Measurements from ENCODE around the gene MYO5B. TPM values are rescaled to one million over a fixed set of nuclear protein-coding genes. Genes with fewer than 3 reads are reported as not detected.

Gene MYO5B
- total RNA-seq, 1 donor from 2014 or later = 0.21 TPM

DNA sequence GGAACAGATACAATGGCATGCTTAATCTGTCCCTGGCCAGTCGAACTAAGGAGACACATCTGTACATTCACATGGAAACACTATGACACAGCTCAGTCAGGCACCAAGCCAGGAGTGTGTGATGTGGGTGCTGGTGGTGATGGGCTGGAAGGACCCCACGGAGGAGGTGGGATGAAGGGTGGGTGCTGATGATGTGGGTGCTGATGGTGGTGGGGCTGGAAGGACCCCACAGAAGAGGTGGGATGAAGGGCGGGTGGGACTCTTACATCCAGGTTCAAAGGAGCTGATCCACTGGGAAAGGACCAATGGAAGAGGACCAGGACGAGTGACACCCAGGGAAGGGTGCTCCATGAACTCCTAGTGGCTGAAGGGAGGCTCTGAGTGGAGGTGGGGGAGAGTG, 346.8 kb downstream of the MYO5B start:
- TF ChIP-seq, protein P1, sequence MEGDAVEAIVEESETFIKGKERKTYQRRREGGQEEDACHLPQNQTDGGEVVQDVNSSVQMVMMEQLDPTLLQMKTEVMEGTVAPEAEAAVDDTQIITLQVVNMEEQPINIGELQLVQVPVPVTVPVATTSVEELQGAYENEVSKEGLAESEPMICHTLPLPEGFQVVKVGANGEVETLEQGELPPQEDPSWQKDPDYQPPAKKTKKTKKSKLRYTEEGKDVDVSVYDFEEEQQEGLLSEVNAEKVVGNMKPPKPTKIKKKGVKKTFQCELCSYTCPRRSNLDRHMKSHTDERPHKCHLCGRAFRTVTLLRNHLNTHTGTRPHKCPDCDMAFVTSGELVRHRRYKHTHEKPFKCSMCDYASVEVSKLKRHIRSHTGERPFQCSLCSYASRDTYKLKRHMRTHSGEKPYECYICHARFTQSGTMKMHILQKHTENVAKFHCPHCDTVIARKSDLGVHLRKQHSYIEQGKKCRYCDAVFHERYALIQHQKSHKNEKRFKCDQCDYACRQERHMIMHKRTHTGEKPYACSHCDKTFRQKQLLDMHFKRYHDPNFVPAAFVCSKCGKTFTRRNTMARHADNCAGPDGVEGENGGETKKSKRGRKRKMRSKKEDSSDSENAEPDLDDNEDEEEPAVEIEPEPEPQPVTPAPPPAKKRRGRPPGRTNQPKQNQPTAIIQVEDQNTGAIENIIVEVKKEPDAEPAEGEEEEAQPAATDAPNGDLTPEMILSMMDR (IDR thresholded peaks at IDR 0.05) = no peak
- DNase-seq (ENCODE audit: low spot score in 2 of 2) = no peak
- Histone ChIP-seq H3K27me3 (no peaks in the 10 kb centered on the region), H3K4me1 (no peaks in the 10 kb centered on the region), H3K4me3 (no peak overlapping the region), H3K27ac (no peak overlapping the region), H3K9me3 (no peaks in the 10 kb centered on the region), H3K36me3 (no peaks in the 10 kb centered on the region)
- intact Hi-C loops (cut with DNase I) = no loop called here

DNA sequence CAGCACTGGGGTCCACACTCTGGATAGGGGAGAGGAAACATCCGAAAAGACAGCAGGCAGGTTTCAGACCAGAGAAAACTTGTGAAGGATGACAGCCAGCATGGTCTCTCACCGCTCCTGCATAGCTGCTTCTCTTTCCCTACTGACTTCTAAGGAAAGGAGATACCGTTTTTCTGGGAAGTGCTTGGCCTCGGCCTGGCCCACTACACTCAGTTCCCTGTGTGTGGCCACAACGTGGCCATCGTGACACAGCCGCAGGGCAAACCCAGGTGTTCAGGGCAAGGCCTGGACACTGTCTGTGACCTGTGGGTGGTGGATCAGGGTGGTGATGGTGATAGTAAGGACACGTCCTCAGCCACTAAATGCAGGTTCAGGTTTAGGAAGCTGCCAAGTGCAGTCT, 347.4 kb downstream of the MYO5B start:
- Histone ChIP-seq H3K9me3 (no peaks in the 10 kb centered on the region), H3K27me3 (no peaks in the 10 kb centered on the region), H3K36me3 (no peaks in the 10 kb centered on the region), H3K27ac (no peak overlapping the region), H3K4me3 (no peak overlapping the region), H3K4me1 (no peaks in the 10 kb centered on the region)
- no peak for DNase-seq (ENCODE audit: low spot score in 2 of 2)
- intact Hi-C loops (cut with DNase I) = no loop called here
- TF ChIP-seq, protein P1 (IDR thresholded peaks at IDR 0.05) = no peak

DNA sequence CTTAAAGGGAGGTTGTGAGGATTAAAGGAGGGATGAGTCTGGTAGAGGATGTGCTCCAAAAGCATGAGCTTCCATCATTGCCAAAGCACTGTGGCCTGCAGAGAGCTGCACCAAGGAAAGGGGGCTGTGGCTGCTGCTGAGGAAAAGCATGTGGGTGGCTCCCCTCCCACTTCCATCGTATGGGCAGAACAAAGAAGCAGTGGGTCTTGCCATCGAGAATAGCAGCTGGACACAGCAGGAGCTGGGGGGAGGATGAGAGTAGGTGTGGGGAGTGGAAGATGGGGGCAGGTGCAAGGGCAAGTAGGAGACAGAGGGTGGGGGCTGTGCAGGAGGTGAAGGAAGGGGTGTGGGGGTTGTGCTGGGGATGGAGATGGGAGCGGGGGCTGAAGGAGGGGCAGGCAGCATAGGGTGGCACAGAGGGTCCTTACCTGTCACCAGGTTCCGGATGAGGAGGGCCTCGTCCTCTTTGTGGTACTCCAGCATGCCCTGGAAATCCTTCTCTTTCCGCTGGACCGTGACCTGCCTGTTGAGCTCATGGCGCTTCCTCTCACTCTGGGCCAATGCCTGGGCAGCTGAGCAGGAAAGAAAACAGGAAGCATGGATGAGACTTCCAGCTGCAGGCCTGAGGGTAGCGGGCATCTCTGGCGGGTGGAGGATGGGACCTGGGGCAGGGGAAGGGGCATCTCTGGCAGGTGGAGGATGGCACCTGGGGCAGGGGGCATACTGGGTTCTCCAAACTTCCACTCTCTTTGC, 348.1 kb downstream of the MYO5B start:
- intact Hi-C loops (cut with DNase I) = no loop called here
- Histone ChIP-seq H3K36me3 (no peaks in the 10 kb centered on the region), H3K27me3 (no peaks in the 10 kb centered on the region), H3K27ac (no peak overlapping the region), H3K9me3 (no peaks in the 10 kb centered on the region), H3K4me3 (no peak overlapping the region), H3K4me1 (no peaks in the 10 kb centered on the region)
- TF ChIP-seq, protein P1 (IDR thresholded peaks at IDR 0.05) = no peak
- no peak for DNase-seq (ENCODE audit: low spot score in 2 of 2)

DNA sequence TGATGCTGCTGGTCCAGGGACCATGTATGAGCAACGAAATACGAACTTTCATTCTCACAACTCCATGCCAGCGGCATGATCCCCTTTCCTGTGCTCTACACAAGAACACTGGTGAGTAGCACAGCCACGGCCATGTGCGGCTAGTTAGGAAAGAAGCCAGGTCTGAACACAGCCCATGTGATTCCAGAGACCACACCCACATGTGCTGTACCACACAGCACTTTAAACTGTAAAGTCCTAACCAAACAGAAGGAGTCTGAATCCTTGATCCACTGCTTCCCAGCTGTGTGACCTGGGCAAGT, 348.6 kb downstream of the MYO5B start:
- Histone ChIP-seq H3K4me3 (no peak overlapping the region), H3K9me3 (no peaks in the 10 kb centered on the region), H3K4me1 (no peaks in the 10 kb centered on the region), H3K27ac (no peak overlapping the region), H3K36me3 (no peaks in the 10 kb centered on the region), H3K27me3 (no peaks in the 10 kb centered on the region)
- DNase-seq (ENCODE audit: low spot score in 2 of 2) = no peak
- intact Hi-C loops (cut with DNase I) = no loop called here
- TF ChIP-seq, protein P1 (IDR thresholded peaks at IDR 0.05) = no peak

DNA sequence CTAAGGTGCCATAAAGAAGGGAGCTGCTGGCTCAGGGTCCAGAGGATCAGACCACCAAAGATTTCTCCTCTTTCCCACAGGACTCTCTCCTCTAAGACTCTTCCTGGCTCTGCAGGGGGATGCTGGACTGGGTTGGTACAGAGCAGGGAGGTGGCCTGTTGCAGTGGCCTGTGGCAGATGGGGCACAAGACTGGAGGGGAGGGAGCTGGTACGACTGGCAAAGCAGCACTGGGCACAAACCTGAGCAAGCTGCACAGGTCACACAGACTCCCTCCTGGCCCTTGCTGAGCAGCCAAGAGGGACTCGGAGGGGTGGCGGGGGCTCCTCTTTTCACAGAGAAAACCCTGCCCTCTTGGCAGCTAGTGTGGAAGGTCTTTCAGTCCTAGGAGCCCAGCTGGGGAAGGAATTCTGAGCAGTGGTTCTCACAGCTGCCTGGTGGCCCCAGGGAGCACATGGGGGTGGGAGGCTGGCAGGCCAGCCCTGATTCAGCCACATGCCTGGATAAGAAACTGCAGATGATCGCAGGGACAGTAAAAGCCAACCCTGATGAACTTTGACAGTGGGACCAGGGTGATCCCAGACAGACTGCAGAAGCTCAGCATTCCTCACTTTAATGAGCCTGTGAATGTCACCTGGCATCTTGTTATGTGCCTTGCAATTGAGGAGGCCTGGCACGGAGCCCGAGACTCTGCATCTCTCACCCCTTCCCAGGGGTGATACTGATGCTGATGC, 349.2 kb downstream of the MYO5B start:
- intact Hi-C loops (cut with DNase I) = no loop called here
- TF ChIP-seq, protein P1 (IDR thresholded peaks at IDR 0.05) = no peak
- Histone ChIP-seq H3K9me3 (no peaks in the 10 kb centered on the region), H3K36me3 (no peaks in the 10 kb centered on the region), H3K4me3 (no peak overlapping the region), H3K27me3 (no peaks in the 10 kb centered on the region), H3K4me1 (no peaks in the 10 kb centered on the region), H3K27ac (no peak overlapping the region)
- no peak for DNase-seq (ENCODE audit: low spot score in 2 of 2)

Data from ascending aorta (tissue), 2 donors.